ENCODE data around the gene RASL12. TPM values are rescaled to one million over a fixed set of nuclear protein-coding genes. Genes with fewer than 3 reads are reported as not detected.

RASL12 gene, protein sequence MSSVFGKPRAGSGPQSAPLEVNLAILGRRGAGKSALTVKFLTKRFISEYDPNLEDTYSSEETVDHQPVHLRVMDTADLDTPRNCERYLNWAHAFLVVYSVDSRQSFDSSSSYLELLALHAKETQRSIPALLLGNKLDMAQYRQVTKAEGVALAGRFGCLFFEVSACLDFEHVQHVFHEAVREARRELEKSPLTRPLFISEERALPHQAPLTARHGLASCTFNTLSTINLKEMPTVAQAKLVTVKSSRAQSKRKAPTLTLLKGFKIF
- total RNA-seq, result 0.16 TPM in 1 of 2 replicates, not detected in the other

DNA sequence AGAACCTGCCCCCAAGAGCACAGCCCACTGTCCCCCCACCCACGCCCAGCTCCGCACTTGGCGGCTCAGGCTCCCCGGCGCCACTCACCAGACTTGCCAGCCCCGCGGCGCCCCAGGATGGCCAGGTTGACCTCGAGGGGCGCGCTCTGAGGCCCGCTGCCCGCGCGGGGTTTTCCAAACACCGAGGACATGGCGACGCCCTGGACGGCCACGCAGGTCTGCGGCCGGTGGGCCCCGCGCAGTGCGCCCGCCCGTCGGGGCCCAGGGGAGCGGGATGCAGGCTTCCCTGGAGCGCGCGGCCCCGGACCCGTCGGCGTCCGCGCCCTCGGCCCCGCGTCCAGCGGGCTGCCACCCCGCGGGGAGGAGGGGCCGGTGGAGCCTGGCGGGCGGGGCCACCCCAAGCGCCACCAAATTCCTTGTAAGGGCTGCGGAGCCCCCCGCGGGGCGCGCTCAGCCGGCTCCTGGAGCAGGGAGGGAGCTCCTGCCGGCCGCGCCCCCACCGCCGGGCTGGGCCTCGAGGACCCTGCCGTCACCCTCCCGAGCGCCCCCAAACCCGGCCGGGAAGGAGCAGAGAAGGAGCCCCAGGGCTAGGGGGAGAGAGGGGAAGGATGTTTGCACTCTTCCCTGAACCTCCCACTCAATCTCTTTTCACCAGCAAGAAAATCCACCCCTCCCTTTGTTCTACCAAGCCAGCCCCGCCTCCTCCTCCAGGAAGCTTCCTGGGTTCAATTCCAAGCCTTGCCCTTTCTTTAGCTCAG lies at the start of gene RASL12:
TSS of gene RASL12 (minus strand) at position 347 of the 758 bp plus-strand sequence. CDS start at position 191, 156 bp downstream.

DNA sequence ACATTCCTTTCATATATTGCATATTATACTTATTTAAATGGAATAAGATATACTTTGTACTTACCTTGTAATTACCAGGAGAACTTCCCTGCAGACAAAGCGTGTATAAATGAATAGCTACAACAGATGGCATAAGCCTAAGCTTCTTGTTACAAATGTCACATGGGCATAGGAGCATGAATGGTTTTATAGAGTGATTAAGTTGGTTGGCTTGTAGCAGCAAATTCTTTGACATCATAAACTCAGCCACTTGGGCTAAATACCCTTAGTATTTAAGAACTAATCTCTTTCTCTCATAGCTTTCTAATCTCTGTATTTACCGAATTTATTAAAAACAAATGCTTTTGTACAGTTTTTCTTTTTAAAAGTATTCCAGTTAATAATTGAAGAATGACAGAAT lies 47.3 kb upstream of the RASL12 start, which contains the start of gene UBAP1L:
TSS of gene UBAP1L (minus strand) at position 115 of the 400 bp plus-strand sequence. CDS start 8,985 bp downstream, outside the sequence.

DNA sequence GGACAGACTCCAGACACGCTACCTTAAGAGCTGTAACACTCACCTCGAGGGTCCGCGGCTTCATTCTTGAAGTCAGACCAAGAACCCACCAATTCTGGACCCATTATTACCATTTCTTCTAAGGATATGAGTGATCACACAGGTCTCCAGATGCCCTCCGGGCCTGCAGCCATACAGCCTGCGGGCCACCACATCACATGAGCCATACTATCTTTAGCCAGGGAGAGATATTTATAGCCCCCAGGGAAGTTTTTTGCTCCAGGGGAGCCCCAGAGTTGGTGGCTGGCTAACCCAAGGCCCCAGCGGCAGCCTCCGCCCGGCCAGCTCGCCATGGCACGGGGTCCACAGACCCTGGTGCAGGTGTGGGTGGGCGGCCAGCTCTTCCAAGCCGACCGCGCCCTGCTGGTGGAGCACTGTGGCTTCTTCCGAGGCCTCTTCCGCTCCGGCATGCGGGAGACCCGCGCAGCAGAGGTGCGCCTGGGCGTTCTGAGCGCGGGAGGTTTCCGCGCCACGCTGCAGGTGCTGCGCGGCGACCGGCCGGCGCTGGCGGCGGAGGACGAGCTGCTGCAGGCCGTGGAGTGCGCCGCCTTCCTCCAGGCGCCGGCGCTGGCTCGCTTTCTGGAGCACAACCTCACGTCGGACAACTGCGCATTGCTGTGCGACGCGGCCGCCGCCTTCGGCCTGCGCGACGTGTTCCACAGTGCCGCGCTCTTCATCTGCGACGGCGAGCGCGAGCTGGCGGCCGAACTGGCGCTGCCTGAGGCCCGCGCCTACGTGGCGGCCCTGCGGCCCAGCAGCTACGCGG lies 8.9 kb upstream of the RASL12 start, which contains the start of gene KBTBD13:
TSS of gene KBTBD13 (plus strand) at position 261 of the 805 bp plus-strand sequence. CDS start at position 331, 70 bp downstream.

DNA sequence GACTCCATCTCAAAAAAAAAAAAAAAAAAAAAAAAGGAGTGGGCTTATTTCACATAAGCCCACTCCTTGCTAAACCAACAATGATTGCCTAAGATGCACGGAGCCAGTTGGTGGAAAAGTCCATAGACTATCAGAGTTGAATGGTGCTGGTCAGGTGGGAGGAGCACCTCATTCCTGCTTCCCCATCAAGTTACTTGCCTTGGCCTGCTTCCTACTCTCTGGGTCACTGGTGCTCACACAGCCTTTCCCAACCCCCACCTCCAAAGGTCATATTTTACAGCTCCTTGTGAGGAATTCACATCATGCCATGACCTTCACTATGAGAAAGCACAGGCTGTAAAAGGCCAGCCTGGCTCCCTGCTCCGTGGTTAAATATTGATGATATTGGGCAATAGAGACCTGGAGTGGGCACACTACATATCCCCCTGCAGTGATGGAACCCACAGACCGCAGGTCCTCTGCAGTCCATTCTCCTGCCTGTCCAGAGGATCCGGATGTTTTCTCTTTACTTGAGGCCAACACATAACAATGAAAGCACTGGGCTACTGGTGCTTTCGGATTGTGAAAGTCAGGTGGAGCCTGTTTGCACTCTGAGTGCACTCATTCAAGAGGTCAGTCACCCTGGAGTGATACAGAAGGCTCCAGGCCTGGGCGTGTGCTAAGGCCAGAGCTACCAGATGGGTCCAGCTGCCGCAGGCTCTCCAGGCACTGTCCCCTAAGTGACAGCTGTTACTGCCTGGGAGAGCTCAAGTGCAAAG lies 22.9 kb downstream of the RASL12 start, which contains the start of gene SLC51B:
TSS of gene SLC51B (plus strand) at position 664 of the 758 bp plus-strand sequence. CDS start 4,618 bp downstream, outside the sequence.

DNA sequence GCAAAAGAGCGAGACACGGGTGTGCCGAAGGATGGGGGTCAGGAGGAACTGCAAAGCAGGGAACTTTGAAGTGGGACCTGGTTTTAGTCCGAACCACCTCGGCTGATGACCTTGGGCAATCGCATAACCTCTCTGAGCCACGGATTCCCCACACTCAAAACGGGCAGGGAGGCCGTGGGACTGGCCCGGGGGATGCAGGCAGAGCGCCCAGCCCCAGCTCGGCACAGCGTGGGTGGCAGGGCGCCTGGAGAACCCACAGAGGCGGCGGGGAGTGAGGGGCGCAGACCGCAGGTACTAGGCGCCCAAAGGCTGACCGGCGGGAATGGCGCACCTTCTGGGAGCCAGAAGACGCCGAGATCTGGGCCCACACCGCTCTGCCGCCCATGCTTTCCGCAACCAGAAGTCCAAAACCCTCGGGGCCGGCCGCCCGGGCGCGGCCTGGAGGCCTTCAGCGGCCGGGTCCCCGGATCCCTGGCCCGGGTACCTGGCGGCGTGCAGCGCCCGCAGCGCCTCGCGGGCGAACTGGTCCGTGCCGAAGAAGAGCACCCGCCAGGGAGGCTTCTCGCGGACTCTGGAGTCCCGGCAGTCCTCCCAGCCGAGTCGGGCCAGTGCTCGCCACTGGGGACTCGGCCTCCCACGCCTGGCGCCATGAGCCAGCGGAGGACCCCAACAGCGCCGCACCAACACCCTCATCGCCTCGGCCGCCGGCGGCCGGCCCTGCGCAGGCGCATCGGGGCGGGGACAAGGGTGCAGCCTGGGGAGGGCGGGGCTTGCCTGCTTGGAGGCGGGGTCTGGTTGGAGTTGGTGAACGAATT lies 38.7 kb downstream of the RASL12 start, which contains the start of gene MTFMT:
TSS of gene MTFMT (minus strand) at position 719 of the 815 bp plus-strand sequence. CDS start at position 693, 26 bp downstream.

Other genes starting within 250 kb of the RASL12 start
- 5.9 and 13.4 TPM in 2 replicates for gene PIF1, start 242.3 kb downstream of the RASL12 start, total RNA-seq
- 34.0 and 40.3 TPM in 2 replicates for gene PLEKHO2, start 226.1 kb downstream of the RASL12 start, total RNA-seq
- gene ANKDD1A, start 156.1 kb downstream of the RASL12 start, total RNA-seq, result 1.8 and 3.9 TPM in 2 replicates
- gene SPG21, start 78.1 kb downstream of the RASL12 start, total RNA-seq, result 40.8 and 60.5 TPM in 2 replicates
- 8.3 and 10.7 TPM in 2 replicates for gene MTFMT, start 38.4 kb downstream of the RASL12 start, total RNA-seq
- gene SLC51B, start 22.6 kb downstream of the RASL12 start, total RNA-seq, result not detected in 2 replicates
- under 0.01 TPM in 1 of 2 replicates, not detected in the other for gene KBTBD13, start 8.8 kb upstream of the RASL12 start, total RNA-seq
- gene UBAP1L, start 47.2 kb upstream of the RASL12 start, total RNA-seq, result 0.65 and 3.7 TPM in 2 replicates
- 8.3 and 14.2 TPM in 2 replicates for gene PDCD7, start 65.8 kb upstream of the RASL12 start, total RNA-seq
- gene CLPX, start 117.4 kb upstream of the RASL12 start, total RNA-seq, result 32.1 and 66.0 TPM in 2 replicates
- gene CILP, start 143.5 kb upstream of the RASL12 start, total RNA-seq, result not detected in 2 replicates
- gene PARP16, start 218.9 kb upstream of the RASL12 start, total RNA-seq, result 0.97 and 3.0 TPM in 2 replicates
- gene RNU5A-1, start 228.1 kb upstream of the RASL12 start, total RNA-seq, result not detected in 2 replicates
- not detected in 2 replicates for gene RNU5B-1, start 236.7 kb upstream of the RASL12 start, total RNA-seq